K562 treated with DMSO at 1 percent for 48 hours (cell line): Measurements from ENCODE around the gene FKBP14. TPM values are rescaled to one million over a fixed set of nuclear protein-coding genes. Genes with fewer than 3 reads are reported as not detected.

Experiments used
- total RNA-seq: library from RNA; unstranded; fragments of 300-600 nt; gene quantifications from 2 replicates; pipeline ENCODE4 v1.2.3, GENCODE V29; 2022; ENCODE audit warnings: low replicate concordance; ENCODE audit errors: extremely low read depth

The FKBP14 gene, protein sequence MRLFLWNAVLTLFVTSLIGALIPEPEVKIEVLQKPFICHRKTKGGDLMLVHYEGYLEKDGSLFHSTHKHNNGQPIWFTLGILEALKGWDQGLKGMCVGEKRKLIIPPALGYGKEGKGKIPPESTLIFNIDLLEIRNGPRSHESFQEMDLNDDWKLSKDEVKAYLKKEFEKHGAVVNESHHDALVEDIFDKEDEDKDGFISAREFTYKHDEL
- not detected in 2 replicates for total RNA-seq

DNA sequence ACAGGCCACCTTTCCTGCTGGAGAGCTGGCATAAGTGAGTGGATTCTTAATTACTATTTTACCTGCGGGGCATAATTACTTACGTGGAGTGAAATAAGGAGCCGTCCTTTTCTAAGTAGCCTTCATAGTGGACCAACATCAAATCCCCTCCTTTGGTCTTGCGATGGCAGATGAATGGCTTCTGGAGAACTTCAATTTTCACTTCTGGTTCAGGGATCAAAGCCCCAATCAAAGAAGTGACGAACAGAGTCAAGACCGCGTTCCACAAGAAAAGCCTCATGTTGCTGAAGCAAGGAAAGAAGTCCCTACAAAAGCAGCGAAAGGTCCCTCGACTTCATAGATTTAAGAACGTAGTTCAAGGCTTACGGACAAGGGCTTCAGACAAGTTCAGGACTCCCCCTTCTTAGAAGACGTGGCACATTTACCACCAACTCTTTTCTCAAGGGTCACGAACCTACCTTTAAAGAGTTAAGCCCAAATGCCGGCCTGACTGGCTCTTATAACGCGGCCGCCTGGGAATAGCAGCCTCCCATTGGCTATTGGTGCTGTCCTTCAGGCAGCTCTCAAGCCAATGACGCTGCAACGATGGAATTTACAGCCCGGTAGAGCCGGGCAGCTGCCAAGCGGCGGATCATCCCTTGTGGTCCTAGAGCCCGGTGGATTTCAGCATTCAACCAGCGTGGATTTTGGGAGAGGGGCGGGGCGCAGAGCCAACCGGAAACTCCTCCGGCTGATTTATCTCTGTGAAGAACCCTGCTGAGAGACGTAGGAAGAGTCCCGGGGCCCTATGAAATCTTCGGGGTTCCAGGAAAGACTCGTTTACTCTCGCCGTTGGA lies at the start of gene FKBP14:
FKBP14 (minus strand) TSS at position 474 of the 836 bp plus-strand sequence; CDS start at position 280, 194 bp downstream.

DNA sequence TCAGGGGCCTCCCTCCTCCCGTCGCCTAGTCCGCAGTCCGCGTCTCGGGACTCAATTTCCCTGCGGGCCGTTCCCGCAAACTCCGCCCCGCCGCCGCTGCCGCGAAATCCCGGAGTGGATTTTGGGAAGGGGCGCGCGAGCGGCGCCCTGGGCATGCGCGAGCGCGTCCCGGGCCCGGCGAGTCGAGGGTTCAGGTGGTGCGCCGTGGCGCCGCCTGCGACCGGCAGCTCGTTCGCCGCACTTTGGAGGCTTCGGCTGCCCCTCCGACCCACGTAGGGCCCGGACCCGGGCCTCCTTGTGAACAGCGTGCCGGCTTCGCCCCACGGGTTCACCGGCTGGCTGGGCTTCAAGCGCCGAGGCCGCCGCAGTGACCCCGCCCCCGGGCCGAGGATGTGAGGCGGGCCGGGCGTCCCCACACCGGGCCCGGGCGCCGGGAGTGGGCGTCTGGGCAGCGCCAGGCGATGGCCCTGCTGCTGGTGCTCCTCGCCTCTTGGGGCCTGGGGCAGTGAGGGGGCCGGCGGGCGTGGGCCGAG lies 1.8 kb upstream of the FKBP14 start, which contains the start of gene PLEKHA8:
PLEKHA8 (plus strand) TSS at position 197 of the 533 bp plus-strand sequence. CDS start 351 bp downstream, outside the sequence.

DNA sequence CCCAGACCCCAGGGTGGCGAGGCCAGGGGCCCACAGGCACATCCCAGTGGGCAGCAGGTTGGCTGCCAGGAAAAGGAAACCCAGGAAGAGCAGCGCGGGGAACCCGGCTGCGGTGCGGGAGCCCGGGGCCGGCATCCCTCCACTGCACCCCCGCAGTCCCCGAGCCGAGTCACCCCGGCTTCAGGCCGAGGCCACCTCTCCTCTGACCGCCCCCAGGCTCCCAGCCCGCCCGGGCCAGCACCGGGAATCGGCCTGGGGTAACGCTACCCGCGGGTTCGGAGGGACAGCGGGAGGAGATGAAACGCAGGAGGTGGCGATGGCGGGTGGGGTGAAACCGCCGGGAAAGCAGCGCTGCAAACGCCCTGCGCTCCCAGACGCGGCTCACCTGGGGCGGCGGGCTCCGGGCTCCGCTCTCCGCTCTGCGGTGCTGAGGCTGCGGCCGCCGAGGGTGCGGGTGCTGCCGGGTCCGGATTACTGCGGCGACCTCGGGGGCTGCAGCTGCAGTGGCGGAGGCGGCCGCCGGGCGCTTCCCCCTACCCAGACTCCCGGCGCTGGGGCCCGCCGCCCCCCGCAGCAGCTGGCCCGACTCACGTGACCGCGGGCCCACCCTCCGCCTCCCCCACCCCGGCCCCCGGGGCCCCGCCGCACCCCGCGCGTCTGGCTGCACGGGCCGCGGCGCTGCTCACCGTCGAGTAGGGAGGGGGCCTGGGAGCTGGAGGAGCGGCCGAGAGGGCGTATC lies 37.1 kb downstream of the FKBP14 start, which contains the start of gene SCRN1:
SCRN1 (minus strand) TSS at position 545 of the 739 bp plus-strand sequence. CDS start 20,734 bp downstream, outside the sequence.

Other genes with a start within 250 kb of the FKBP14 start
- not detected in 2 replicates for gene WIPF3, start 220.2 kb downstream of the FKBP14 start, total RNA-seq
- gene SCRN1, start 36.9 kb downstream of the FKBP14 start, total RNA-seq: not detected in 2 replicates
- gene PLEKHA8, start 1.7 kb upstream of the FKBP14 start, total RNA-seq: not detected in 2 replicates
- not detected in 2 replicates for gene MTURN, start 108.3 kb upstream of the FKBP14 start, total RNA-seq